Suprapubic skin (tissue), 4 donors: ENCODE data around the gene FBP1. TPM values are rescaled to one million over a fixed set of nuclear protein-coding genes. Genes with fewer than 3 reads are reported as not detected.

Experiments used
- DNase-seq, 2 donors: peaks; one replicate each; pipeline ENCODE4 v3.0.0-alpha.2; 2019; ENCODE audit warnings: low spot score in 2 of 2
- H3K27ac ChIP-seq: fragments of 200-600 bp; sonication (generic); one replicate; pipeline ENCODE4 v1.5.1; 2019
- H3K27me3 ChIP-seq: fragments of 200-600 bp; sonication (generic); one replicate; pipeline ENCODE4 v1.5.1; 2019
- H3K36me3 ChIP-seq: fragments of 200-600 bp; sonication (generic); one replicate; pipeline ENCODE4 v1.5.1; 2019
- H3K4me1 ChIP-seq: fragments of 200-600 bp; sonication (generic); one replicate; pipeline ENCODE4 v1.5.1; 2019
- H3K4me3 ChIP-seq: fragments of 200-600 bp; sonication (generic); one replicate; pipeline ENCODE4 v1.5.1; 2019; ENCODE audit warnings: mild to moderate bottlenecking
- H3K9me3 ChIP-seq: fragments of 200-600 bp; sonication (generic); one replicate; pipeline ENCODE4 v1.5.1; 2019
- CTCF ChIP-seq, 2 donors: fragments of 200-600 bp in 1 of 2; fragments of 450-650 bp in 1 of 2; sonication (generic) in 1 of 2; IDR thresholded peaks; one replicate each; pipeline ENCODE4 v1.5.1; 2016 to 2019; ENCODE audit warnings: antibody characterized with exemption in 2 of 2, mild to moderate bottlenecking in 1 of 2, moderate library complexity in 1 of 2
- EP300 ChIP-seq: sonication (generic); formaldehyde crosslinking; IDR thresholded peaks from one replicate; pipeline ENCODE4 v1.6.1; 2017; ENCODE audit warnings: antibody characterized with exemption
- POLR2A ChIP-seq, 2 donors: fragments of 450-650 bp; IDR thresholded peaks; one replicate each; pipeline ENCODE4 v1.6.1; 2017; ENCODE audit warnings: antibody characterized with exemption in 2 of 2, mild to moderate bottlenecking in 2 of 2, moderate library complexity in 2 of 2
- POLR2AphosphoS5 ChIP-seq, 3 donors: sonication (generic); formaldehyde crosslinking; IDR thresholded peaks; one replicate each; pipeline ENCODE4 v1.6.1; 2017; ENCODE audit warnings: antibody characterized with exemption in 3 of 3
- WGBS: methylation state at CpG from one replicate; pipeline ENCODE4 v1.1.5; 2018; 5-methylcytosine and 5-hydroxymethylcytosine counted together
- total RNA-seq, 4 donors: library from RNA; depleted of rRNA; stranded (reverse); fragments of >200 nt; gene quantifications; one replicate each; pipeline ENCODE4 v1.1.0, GENCODE V29; 2016

FBP1 gene
- total RNA-seq, 4 donors from 2014 or later, result 4.5 to 15.2 (median 11.3) TPM

- 59% methylated on average over 5 of the region's 5 CpGs for WGBS
- TF ChIP-seq CTCF (IDR thresholded peaks at IDR 0.05) (no peak), POLR2AphosphoS5 (IDR thresholded peaks at IDR 0.05) (no peak), POLR2A (IDR thresholded peaks at IDR 0.05) (no peak), EP300 (no peak)
- no peak overlapping the region for H3K27ac ChIP-seq
- no peaks in the 10 kb centered on the region for H3K36me3 ChIP-seq
- no peak for DNase-seq
- H3K9me3 ChIP-seq, result no peaks in the 10 kb centered on the region
- H3K4me3 ChIP-seq, result no peak overlapping the region
- H3K27me3 ChIP-seq, result no peaks in the 10 kb centered on the region
- peaks cover 16% of the 10 kb centered on the region for H3K4me1 ChIP-seq
Observed at GRCh38 chr9:94630833-94631232, 8.5 kb downstream of the FBP1 start.

GRCh38 chr9:94630281-94630680 is 9.0 kb downstream of the FBP1 start:
- WGBS, result 94% methylated on average over 3 of the region's 3 CpGs
- Histone ChIP-seq H3K27ac (no peak overlapping the region), H3K27me3 (no peaks in the 10 kb centered on the region), H3K4me1 (peaks cover 16% of the 10 kb centered on the region), H3K36me3 (no peaks in the 10 kb centered on the region), H3K9me3 (no peaks in the 10 kb centered on the region), H3K4me3 (no peak overlapping the region)
- no peak for TF ChIP-seq POLR2A (IDR thresholded peaks at IDR 0.05)
- no peak for TF ChIP-seq CTCF (IDR thresholded peaks at IDR 0.05)
- no peak for TF ChIP-seq POLR2AphosphoS5 (IDR thresholded peaks at IDR 0.05)
- no peak for TF ChIP-seq EP300
- no peak for DNase-seq

- TF ChIP-seq POLR2AphosphoS5 (IDR thresholded peaks at IDR 0.05) (no peak), POLR2A (IDR thresholded peaks at IDR 0.05) (no peak), EP300 (no peak), CTCF (IDR thresholded peaks at IDR 0.05) (no peak)
- 92% methylated on average over 6 of the region's 6 CpGs for WGBS
- no peaks in the 10 kb centered on the region for H3K9me3 ChIP-seq
- H3K27me3 ChIP-seq, result no peaks in the 10 kb centered on the region
- H3K4me1 ChIP-seq, result peaks cover 6% of the 10 kb centered on the region
- H3K27ac ChIP-seq, result no peak overlapping the region
- no peak overlapping the region for H3K4me3 ChIP-seq
- no peaks in the 10 kb centered on the region for H3K36me3 ChIP-seq
- no peak for DNase-seq
Observed at GRCh38 chr9:94627287-94627686, 12.0 kb downstream of the FBP1 start.

DNA sequence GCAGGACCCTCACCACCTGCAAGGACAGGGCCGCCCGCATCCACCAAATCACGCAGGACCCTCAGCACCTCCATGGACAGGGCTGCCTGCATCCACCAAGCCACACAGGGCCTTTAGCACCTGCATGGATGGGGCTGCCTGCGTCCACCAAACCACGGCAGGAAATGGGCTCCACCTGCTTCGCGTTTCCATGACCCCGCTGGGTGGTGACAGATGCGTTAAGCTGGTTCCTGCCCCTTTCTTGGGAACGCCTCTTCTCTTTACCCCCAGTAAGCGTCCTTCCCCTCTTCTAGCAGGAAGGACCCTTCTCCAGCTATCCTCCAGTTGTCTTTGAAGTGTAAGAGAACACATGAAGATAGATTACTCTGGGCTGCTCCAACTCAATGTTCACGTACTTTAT is 13.5 kb downstream of the FBP1 start:
- 72% methylated on average over 12 of the region's 12 CpGs for WGBS
- no peak overlapping the region for H3K27ac ChIP-seq
- H3K4me1 ChIP-seq, result no peaks in the 10 kb centered on the region
- TF ChIP-seq EP300 (no peak), POLR2AphosphoS5 (IDR thresholded peaks at IDR 0.05) (no peak)
- H3K9me3 ChIP-seq, result no peaks in the 10 kb centered on the region
- no peaks in the 10 kb centered on the region for H3K27me3 ChIP-seq
- no peaks in the 10 kb centered on the region for H3K36me3 ChIP-seq
- H3K4me3 ChIP-seq, result no peak overlapping the region
- no peak for DNase-seq

DNA sequence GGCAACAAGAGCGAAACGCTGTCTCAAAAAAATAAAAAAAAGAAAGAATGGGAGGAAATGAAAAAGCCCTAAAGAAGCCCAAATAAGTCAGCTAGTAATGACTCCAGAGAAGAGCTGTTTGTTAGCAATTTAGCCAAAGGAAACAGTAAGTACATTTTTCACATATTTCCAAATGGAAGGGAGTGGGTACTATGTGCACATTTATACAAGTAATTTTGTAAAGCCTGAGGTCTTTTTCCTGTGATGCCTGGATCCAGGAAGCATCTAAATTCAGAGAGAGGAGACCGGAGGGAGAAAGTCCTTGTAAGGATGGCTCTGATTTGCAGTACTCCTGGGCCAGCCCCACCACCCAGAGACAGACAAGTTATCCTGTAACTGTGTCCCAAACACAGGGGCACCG is 14.7 kb downstream of the FBP1 start:
- H3K9me3 ChIP-seq, result no peaks in the 10 kb centered on the region
- no peaks in the 10 kb centered on the region for H3K4me1 ChIP-seq
- H3K36me3 ChIP-seq, result no peaks in the 10 kb centered on the region
- no peak overlapping the region for H3K4me3 ChIP-seq
- no peak overlapping the region for H3K27ac ChIP-seq
- WGBS, result 71% methylated on average over 4 of the region's 4 CpGs
- no peaks in the 10 kb centered on the region for H3K27me3 ChIP-seq
- TF ChIP-seq EP300 (no peak), CTCF (IDR thresholded peaks at IDR 0.05) (no peak), POLR2AphosphoS5 (IDR thresholded peaks at IDR 0.05) (no peak), POLR2A (IDR thresholded peaks at IDR 0.05) (no peak)
- DNase-seq, result no peak

DNA sequence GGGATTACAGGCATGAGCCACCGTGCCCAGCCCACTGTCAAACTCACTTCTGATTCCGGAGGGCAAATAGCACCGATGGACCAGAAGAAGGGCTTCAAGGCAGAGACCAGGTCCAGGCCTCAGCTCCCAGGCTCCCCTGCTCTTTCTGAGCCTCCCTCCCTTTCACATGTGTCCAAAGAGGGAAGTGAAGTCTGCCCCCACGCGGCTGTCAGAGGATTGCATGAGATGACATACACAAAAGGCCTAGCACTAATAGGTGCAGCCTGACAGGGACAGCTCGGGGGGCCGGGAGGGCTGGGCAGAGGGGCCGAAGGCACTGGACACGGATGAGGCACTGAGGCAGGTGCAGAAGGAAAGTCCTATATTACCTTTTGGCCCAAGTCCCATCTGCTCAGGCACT is 16.1 kb downstream of the FBP1 start:
- no peak for DNase-seq
- Histone ChIP-seq H3K27ac (no peak overlapping the region), H3K9me3 (no peaks in the 10 kb centered on the region), H3K4me3 (no peak overlapping the region), H3K4me1 (peaks cover 2% of the 10 kb centered on the region), H3K27me3 (no peaks in the 10 kb centered on the region), H3K36me3 (no peaks in the 10 kb centered on the region)
- 82% methylated on average over 9 of the region's 9 CpGs for WGBS
- TF ChIP-seq POLR2AphosphoS5 (IDR thresholded peaks at IDR 0.05), result no peak
- no peak for TF ChIP-seq EP300
- no peak for TF ChIP-seq CTCF (IDR thresholded peaks at IDR 0.05)
- no peak for TF ChIP-seq POLR2A (IDR thresholded peaks at IDR 0.05)
